Pons (tissue), 1 donor: ENCODE results near the gene CROCC2.

Experiments
- DNase-seq: peaks from one replicate; pipeline ENCODE4 v3.0.0-alpha.2; 2016; ENCODE audit warnings: low spot score

Gene CROCC2

DNA sequence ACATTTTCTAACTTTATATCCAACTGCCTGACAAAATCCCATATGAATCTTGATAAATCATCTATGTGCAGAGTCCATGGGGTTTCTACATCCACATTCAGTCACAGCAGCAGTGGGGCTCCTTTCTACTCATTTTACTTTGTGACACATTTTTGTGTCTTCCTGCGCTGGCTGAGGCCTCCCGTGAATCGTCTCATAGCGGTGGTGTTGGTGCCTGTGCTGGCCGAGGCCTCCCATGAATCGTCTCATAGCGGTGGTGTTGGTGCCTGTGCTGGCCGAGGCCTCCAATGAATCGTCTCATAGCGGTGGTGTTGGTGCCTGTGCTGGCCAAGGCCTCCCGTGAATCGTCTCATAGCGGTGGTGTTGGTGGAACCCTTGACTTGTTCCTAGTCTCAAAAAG lies 109.3 kb downstream of the CROCC2 start:
- no peak for DNase-seq

DNA sequence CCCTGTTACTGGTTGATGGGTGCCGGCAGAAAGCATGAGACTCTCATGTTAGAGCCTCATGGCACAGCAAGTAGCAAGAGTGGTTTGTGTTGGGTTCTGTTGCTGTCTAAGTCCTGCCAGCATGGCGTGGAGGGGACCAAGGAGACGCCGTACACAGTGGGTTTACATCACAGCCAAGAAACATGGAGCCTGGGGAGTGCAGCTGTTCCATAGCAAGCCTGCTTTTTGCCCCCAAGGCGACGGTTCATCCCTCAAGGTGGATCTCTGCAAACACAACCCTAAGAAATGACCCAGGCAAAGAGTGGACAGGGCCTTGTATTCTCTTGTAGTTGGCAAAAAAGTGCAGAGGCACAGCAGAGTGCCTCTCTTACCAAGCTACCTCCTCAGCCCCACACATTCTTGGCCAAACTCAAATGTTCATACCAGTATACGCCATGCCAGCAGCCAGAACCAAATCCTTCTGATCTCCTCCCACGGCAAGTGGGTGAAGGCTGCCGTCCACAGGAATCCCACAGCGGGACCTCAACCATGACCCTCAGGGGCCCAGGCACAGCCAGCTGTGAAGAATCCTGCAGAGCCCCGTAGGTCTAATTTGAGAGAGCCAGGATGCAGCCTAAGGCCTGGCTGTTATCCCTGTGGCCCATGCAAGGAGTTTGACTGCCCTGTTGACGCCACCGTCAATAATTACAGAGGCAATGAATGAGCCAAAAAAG lies 111.2 kb downstream of the CROCC2 start:
- no peak for DNase-seq

GRCh38 chr2:241018051-241018891 lies 112.1 kb downstream of the CROCC2 start:
- DNase-seq: no peak

DNA sequence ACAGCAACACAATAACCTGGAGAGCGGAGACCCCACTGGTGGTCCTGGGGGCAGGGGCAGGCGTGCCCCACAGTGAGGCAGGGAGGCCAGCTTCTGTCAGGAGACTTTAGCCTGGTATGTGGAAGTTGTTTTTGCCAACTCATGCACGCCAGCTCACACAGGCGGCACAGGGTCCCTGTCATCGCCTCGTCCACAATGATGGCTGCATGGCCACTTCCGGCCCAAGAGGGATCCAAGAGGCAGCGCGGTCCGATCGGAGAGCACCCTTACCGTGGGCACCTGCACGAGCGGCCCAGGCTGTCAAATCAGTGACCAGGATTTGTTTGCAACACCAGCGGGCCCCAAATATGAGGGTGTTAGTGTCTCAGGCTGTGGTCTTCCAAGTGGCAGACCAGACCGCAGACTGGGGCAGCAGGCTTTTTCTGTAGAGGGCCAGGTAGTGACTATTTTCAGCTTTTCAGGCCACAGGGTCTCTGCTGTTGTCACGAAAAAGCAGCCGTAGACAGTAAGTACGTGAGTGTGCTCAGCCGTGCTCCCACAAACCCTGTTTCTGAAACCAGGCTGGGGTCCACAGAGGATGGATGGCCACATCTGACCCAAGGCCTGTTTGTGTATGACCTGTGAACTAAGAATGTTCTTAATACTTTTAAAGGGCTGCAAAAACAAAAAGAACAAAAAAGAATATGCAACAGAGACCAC lies 113.5 kb downstream of the CROCC2 start:
- no peak for DNase-seq

GRCh38 chr2:241020201-241020600 lies 114.1 kb downstream of the CROCC2 start:
- no peak for DNase-seq

GRCh38 chr2:241020629-241021190 lies 114.6 kb downstream of the CROCC2 start:
- DNase-seq: no peak

GRCh38 chr2:241025639-241026038 lies 119.5 kb downstream of the CROCC2 start:
- DNase-seq: no peak

DNA sequence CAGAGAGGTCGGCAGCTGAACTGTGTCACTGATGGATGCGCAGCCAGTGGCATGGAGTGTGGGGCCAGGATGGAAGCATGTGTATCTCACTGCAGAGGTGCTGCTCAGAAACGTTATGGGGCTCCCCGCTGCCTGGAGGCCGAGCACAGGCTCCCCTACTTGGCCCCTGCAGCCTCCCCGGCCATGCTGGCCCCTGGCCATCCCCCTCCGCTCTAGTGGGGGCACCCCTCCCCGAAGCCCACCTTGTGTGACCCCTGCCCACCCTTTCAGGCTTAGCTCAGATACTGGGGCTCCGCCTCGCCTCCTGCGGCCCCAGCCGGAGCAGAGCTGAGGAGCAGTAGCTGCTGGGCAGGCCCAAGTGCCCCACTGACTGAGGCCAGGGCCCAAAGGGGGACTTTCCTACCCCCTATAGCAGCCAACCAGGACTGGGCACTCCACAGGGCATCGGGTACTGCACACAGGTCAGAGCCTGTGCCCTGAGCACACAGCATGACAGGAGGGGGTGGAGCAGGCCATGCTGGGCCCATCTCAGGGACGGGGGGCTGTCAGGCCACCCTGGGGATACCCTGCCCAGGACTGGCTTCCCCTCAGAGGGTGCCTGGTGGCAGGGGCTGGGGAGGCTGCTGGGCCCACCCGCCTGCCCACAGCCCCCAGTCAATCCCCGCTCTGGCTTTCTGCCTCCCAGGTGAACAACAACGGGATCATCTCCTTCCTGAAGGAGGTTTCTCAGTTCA lies 123.6 kb downstream of the CROCC2 start:
- no peak for DNase-seq

DNA sequence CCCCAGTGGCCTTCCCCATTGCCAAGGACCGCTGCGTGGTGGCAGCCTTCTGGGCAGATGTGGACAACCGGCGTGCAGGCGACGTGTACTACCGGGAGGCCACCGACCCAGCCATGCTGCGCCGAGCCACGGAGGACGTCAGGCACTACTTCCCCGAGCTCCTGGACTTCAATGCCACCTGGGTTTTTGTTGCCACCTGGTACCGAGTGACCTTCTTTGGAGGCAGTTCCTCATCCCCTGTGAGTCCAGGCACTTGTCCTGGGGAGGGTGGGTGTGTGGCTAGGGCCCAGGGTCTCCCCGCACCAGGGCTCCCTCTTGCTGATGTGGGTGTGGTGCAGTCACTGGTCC lies 124.2 kb downstream of the CROCC2 start:
- DNase-seq: no peak

- DNase-seq: no peak
Observed at GRCh38 chr2:241030883-241031282, 124.7 kb downstream of the CROCC2 start.

DNA sequence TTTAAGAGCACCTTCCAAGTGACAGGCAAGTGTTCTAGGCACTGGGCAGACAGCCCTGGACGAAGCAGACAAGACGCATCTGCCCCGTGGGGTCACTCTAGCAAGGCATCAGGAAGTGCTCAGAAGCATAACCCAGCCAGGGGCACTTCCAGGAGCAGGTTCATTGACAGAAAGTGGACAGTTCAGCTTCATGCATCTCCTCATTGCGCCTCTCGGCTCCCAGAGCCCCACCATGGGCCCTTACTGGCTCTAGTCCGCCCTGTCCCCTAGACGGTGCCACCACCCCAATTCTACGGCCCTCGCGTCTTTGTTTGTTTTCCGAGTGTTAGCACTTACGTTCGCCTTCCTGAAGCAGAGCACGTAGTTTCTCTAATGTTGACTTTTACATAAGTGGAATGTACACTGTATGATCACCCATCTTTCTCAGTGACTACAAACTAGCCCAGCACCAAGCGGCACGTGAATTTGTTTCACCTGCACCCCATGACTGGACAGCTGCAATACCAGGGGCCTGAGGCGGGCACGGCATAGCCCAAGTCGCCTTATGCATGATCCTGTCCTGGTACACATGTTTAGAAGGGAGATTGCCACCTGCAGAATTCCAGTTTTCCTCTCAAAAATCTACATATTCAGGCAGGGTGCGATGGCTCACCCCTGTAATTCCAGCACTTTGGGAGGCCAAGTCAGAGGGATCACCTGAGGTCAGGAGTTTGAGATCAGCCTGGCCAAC lies 125.5 kb downstream of the CROCC2 start:
- DNase-seq: no peak

DNA sequence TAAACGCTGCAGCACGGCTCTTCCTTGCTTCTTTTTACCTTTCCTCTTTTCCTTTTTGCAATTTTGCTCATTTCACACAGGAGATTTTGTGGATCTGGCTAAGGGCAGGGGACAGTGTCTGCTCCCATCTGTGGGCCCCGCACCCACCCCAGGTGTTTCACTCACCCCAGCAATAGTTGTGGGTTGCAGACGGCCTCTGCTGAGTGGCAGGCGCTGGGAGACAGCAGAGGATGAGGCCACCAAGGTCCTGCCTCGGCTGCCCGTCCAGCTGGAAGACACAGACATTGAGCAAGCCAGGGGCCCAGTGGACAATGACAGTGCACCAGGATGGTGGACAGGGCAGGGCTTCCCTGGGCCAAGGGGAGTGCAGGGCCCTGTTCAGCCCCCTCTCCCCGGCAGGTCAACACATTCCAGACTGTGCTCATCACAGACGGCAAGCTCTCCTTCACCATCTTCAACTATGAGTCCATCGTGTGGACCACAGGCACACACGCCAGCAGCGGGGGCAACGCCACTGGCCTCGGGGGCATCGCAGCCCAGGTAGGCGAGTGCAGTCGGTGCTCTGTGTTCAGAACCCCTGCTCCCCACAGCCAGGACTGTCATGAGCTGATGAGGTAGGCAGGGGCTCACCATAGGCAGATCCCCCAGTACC lies 127.3 kb downstream of the CROCC2 start:
- no peak for DNase-seq

- no peak for DNase-seq
Observed at GRCh38 chr2:241033994-241034393, 127.9 kb downstream of the CROCC2 start.

DNA sequence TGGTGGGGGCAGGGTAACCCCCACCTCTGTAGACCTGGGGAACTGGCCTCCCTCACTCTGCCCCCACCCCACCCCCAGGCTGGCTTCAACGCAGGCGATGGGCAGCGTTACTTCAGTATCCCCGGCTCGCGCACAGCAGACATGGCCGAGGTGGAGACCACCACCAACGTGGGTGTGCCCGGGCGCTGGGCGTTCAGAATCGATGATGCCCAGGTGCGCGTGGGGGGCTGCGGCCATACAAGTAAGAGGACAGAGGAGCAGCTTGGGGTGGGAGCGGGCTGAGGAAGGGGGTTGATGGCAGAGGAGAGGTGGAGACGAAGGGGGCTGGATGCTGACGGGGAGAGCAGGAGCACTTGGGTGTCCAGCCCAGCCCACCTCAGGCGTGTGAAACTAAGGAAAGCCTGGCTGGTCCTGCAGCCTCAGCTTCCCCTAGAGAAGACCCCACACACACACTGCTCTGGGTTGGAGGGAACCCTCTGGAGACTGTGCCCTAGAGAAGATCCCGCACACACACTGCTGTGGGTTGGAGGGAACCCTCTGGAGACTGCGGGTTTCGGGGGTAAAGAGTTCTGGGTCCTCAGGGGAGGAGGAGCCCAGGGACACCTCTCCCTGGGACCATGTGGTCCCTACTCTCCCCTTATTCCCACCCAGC lies 128.5 kb downstream of the CROCC2 start:
- no peak for DNase-seq

DNA sequence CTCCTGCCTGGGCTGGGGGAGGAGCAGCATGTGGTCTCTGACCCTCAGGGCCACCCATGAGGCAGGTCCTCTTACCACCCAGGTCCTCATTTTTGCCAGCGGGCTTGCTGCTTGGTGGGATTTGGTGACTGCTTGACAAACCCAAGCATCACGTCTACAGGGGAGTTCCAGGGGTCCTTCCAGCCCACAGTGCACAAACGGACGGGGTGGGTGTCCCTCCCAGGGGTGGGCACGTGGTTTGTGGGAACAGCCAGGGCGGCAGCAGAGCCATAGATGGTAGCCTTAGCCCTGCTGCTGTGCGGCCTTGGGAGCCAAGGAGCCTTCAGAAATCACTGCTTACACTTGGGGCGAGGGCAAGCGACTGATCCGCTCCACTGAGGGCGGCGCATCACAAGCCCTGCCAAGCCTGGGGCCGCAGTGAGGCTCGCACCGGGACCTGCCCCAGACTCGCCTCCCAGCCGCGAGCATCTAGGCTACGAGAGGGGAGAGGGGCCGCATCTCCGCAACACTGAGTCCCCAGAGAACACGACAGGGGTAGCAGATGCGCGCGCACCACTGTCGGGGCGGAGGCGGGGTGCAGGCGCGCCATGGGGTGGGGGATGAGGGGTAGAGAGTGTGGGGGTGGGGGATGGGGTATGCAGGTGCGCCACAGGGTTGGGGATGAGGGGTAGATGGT lies 129.1 kb downstream of the CROCC2 start:
- no peak for DNase-seq

- no peak for DNase-seq
Observed at GRCh38 chr2:241035818-241036396, 129.8 kb downstream of the CROCC2 start.

DNA sequence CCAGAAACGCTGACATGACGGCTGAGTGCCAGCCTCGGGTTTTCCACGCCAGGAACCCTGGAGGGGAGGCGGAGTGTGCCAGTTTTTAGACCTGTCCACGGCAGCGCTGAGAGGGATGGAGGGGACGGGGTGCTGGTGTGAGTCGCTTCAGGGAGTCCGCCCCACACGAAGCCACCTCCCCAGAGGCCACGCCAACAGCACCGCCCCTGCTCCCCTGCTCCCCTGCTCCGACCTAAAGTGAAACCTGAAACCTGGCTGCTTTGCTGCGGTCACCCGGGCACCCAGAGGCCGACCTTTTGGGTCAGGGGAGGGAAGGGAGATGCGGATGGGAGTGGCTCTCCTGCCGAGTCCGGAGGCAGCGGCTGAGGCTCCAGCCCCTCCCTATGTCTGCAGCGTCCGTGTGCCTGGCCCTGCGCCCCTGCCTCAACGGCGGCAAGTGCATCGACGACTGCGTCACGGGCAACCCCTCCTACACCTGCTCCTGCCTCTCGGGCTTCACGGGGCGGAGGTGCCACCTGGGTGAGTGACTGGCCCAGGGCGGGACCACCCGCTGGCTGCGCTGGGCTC lies 130.3 kb downstream of the CROCC2 start:
- DNase-seq: no peak

- DNase-seq: no peak
Observed at GRCh38 chr2:241036964-241037421, 130.9 kb downstream of the CROCC2 start.

DNA sequence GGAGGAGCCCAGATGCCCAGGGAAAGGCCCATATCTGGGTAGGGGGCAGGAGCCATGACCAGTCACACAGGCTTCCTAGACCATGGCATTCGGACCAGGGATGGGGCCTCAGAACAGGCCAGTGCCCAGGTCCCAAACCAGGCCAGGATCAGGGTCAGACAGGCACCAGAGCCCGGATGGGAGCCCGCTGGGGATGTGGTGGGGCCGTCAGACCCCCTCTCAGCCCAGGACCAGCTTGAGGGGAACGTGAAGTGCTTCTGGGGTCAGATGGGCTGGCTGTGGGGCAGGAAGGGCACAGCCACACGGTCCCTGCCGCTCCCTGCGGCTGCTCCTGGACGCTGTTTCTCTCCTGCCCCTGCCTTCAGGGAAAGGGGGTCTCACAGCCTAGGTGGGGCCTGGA lies 131.4 kb downstream of the CROCC2 start:
- DNase-seq: no peak
